GM10266 (cell line): ENCODE data around the gene DRD5.
A peak's percentile ranks its signal among the peaks of the same experiment; 100 is the strongest.
"Not testable (repeated sequence)": the region's sequence is repeated elsewhere in the genome, so short reads cannot be mapped to it uniquely, and the experiment has no call there.

Experiments used
- DNase-seq: peaks from one replicate; pipeline ENCODE4 v3.0.0; 2012; ENCODE audit errors: extremely low spot score
- CTCF ChIP-seq: IDR thresholded peaks from 2 replicates; pipeline ENCODE4 v1.5.1; 2012; ENCODE audit warnings: mild to moderate bottlenecking, low read depth; ENCODE audit not compliant: control insufficient read depth, insufficient read depth; ENCODE audit errors: missing control alignments

Gene DRD5

GRCh38 chr4:9765091-9765490, 16.3 kb upstream of the DRD5 start:
- DNase-seq, result peak; percentile 48
- TF ChIP-seq CTCF, result peak; percentile 41

GRCh38 chr4:9769321-9769720, 12.1 kb upstream of the DRD5 start:
- no peak for TF ChIP-seq CTCF
- no peak for DNase-seq

GRCh38 chr4:9771034-9771433, 10.4 kb upstream of the DRD5 start:
- DNase-seq, result no peak

GRCh38 chr4:9773471-9773870, 8.0 kb upstream of the DRD5 start:
- no peak for TF ChIP-seq CTCF
- DNase-seq, result no peak

More at GRCh38 chr4:9771034-9771433, 10.4 kb upstream of the DRD5 start:
- TF ChIP-seq CTCF, result no peak

GRCh38 chr4:9782136-9782436, 652 bp downstream of the DRD5 start:
- no peak for TF ChIP-seq CTCF

GRCh38 chr4:9785891-9786290, 4.5 kb downstream of the DRD5 start:
- not testable (repeated sequence) for DNase-seq

More at GRCh38 chr4:9782136-9782436, 652 bp downstream of the DRD5 start:
- no peak for DNase-seq

GRCh38 chr4:9792381-9792780, 10.9 kb downstream of the DRD5 start:
- DNase-seq, result no peak
- TF ChIP-seq CTCF, result no peak

GRCh38 chr4:9796641-9797040, 15.2 kb downstream of the DRD5 start:
- not testable (repeated sequence) for DNase-seq

GRCh38 chr4:9800848-9801247, 19.4 kb downstream of the DRD5 start:
- TF ChIP-seq CTCF, result no peak
- no peak for DNase-seq
